K562 (cell line): ENCODE data around the gene ZCCHC14. TPM values are rescaled to one million over a fixed set of nuclear protein-coding genes. Genes with fewer than 3 reads are reported as not detected.

Source experiments
- ATAC-seq: fragments of 200-7000 bp; cut with Tn5 transposase; 3 replicates; pipeline ENCODE4 v1.9.1; 2020; ENCODE audit warnings: moderate library complexity
- BruUV-seq: library from RNA; stranded (reverse); fragments of 400-500 nt; replicated peaks from 2 replicates; lab custom pipeline; 2021; lab: Mats Ljungman, UMichigan
- CTCF ChIA-PET: fragments of 300-600 bp; formaldehyde crosslinking; extraction: SDS; loops from one replicate; lab custom pipeline; 2021; ENCODE audit warnings: low intra/inter-chr PET ratio; lab: Yijun Ruan, JAX
- POLR2A ChIA-PET: fragments of 300-600, 350-650 bp; sonication (Branson Sonifier 250); formaldehyde crosslinking; extraction: SDS; loops from one replicate; lab custom pipeline; 2021; ENCODE audit warnings: antibody characterized with exemption, inconsistent platforms; lab: Yijun Ruan, JAX
- DNase-seq, 4 experiments: peaks; one replicate each; pipeline versions ENCODE4 v3.0.0 to v3.0.0-alpha.2; 2011 to 2018; ENCODE audit warnings: low spot score in 3 of 4, mixed read lengths in 3 of 4; ENCODE audit errors: extremely low read depth in 1 of 4
- FAIRE-seq: peaks from 2 replicates; lab custom pipeline; 2011; peaks lifted over from hg19 to GRCh38; lab: Jason Lieb, UNC
- H2AFZ ChIP-seq: 2 replicates; pipeline ENCODE4 v1.6.0; 2011; ENCODE audit warnings: low read depth, low read length, control low read depth, inconsistent platforms
- H3K27ac ChIP-seq: fragments of 200-600 bp; 3 replicates; pipeline ENCODE4 v1.8.0; 2011; ENCODE audit warnings: low read depth, mild to moderate bottlenecking, control low read depth, inconsistent platforms, low read length, moderate library complexity, mixed read lengths; ENCODE audit errors: extremely low read depth
- H3K27me3 ChIP-seq, 2 experiments: fragments of 300-600 bp in 1 of 2; 2 replicates in 1 of 2; 3 replicates in 1 of 2; pipeline versions ENCODE4 v1.6.0 to v1.8.0; 2011; ENCODE audit warnings: inconsistent platforms in 2 of 2, low read length in 2 of 2, mild to moderate bottlenecking in 1 of 2, mixed read lengths in 1 of 2, moderate library complexity in 1 of 2; ENCODE audit not compliant: control insufficient read depth in 2 of 2, insufficient read depth in 2 of 2
- H3K36me3 ChIP-seq: fragments of 300-600 bp; 3 replicates; pipeline ENCODE4 v1.8.0; 2011; ENCODE audit warnings: mild to moderate bottlenecking, low read length, inconsistent platforms; ENCODE audit not compliant: control insufficient read depth, insufficient read depth
- H3K4me1 ChIP-seq, 2 experiments: fragments of 200-600 bp in 1 of 2; replicated peaks in 1 of 2; 2 replicates in 1 of 2; 3 replicates in 1 of 2; pipeline versions ENCODE4 v1.5.1 to v1.8.0; 2011; ENCODE audit warnings: inconsistent platforms in 2 of 2, low read length in 2 of 2, mild to moderate bottlenecking in 1 of 2, mixed read lengths in 1 of 2, moderate library complexity in 1 of 2; ENCODE audit not compliant: control insufficient read depth in 2 of 2, insufficient read depth in 2 of 2
- H3K4me2 ChIP-seq: 2 replicates; pipeline ENCODE4 v1.6.1; 2011; ENCODE audit warnings: low read length, control low read depth, inconsistent platforms, mixed read lengths; ENCODE audit not compliant: insufficient read depth
- H3K4me3 ChIP-seq: fragments of 200-600 bp; sonication (generic), shearing (Covaris generic); 2 replicates; pipeline ENCODE4 v1.5.1; 2016; ENCODE audit warnings: control low read depth, inconsistent platforms
- H3K79me2 ChIP-seq: fragments of 200-600 bp; 3 replicates; pipeline ENCODE4 v1.8.0; 2011; ENCODE audit warnings: low read length, inconsistent platforms; ENCODE audit not compliant: control insufficient read depth, insufficient read depth
- H3K9ac ChIP-seq, 2 experiments: 2 replicates each; pipeline versions ENCODE4 v1.6.0 to v1.6.1; 2011; ENCODE audit warnings: low read depth in 2 of 2, low read length in 2 of 2, control low read depth in 1 of 2, inconsistent platforms in 1 of 2, mild to moderate bottlenecking in 1 of 2, mixed read lengths in 1 of 2; ENCODE audit not compliant: insufficient read depth in 1 of 2
- H3K9me1 ChIP-seq: one replicate; pipeline ENCODE4 v1.6.0; 2011; ENCODE audit warnings: inconsistent platforms, mild to moderate bottlenecking, low read length, moderate library complexity; ENCODE audit not compliant: control insufficient read depth, insufficient read depth
- H3K9me3 ChIP-seq: replicated peaks from 2 replicates; pipeline ENCODE4 v1.5.1; 2011; ENCODE audit warnings: low read depth, low read length, inconsistent platforms; ENCODE audit not compliant: control insufficient read depth, insufficient read depth
- H4K20me1 ChIP-seq: replicated peaks from 2 replicates; pipeline ENCODE4 v1.6.1; 2011; ENCODE audit warnings: low read length, inconsistent platforms, mixed read lengths; ENCODE audit not compliant: control insufficient read depth, insufficient read depth
- BHLHE40 ChIP-seq: IDR thresholded peaks from 2 replicates; pipeline ENCODE4 v1.6.1; 2011; ENCODE audit warnings: low read length, improper control_type of control experiment
- CHD1 ChIP-seq: fragments of 200-600 bp; sonication (generic); IDR thresholded peaks from one replicate; pipeline ENCODE4 v1.6.1; 2012; ENCODE audit warnings: mild to moderate bottlenecking, moderate library complexity, low read length, inconsistent platforms
- PBX2 ChIP-seq, 2 experiments: IDR thresholded peaks in 1 of 2; conservative IDR thresholded peaks in 1 of 2; 2 replicates each; pipeline ENCODE4 v1.6.1; 2016; ENCODE audit warnings: low read depth in 2 of 2, mild to moderate bottlenecking in 1 of 2, missing compliant biosample characterization in 1 of 2, missing genetic modification characterization in 1 of 2, moderate library complexity in 1 of 2
- POLR2G ChIP-seq: fragments of 200-400 bp; formaldehyde crosslinking; IDR thresholded peaks from 2 replicates; pipeline ENCODE4 v1.6.1; 2017; ENCODE audit warnings: low read depth, mild to moderate bottlenecking, antibody characterized with exemption, low read length, moderate library complexity
- SAP30 ChIP-seq: fragments of 200-600 bp; sonication (generic); IDR thresholded peaks from 2 replicates; pipeline ENCODE4 v1.6.1; 2012; ENCODE audit warnings: borderline replicate concordance, low read depth, mild to moderate bottlenecking, moderate library complexity, low read length, control low read depth, inconsistent platforms; ENCODE audit not compliant: insufficient read depth, poor library complexity, severe bottlenecking
- ZNF507 ChIP-seq: conservative IDR thresholded peaks from 2 replicates; pipeline ENCODE4 v1.6.1; 2017; ENCODE audit warnings: missing genetic modification characterization, missing compliant biosample characterization
- WGBS: fragments of 100-300 bp; shearing (Covaris generic); methylation state at CpG from one replicate; pipeline ENCODE4 v1.1.6; 2016; ENCODE audit warnings: low coverage, mixed read lengths; ENCODE audit not compliant: insufficient coverage; ENCODE audit errors: missing lambda C conversion rate; 5-methylcytosine and 5-hydroxymethylcytosine counted together
- in situ Hi-C: fragments of 300-500 bp; cut with MboI; formaldehyde crosslinking; loops from 4 replicates; pipeline ENCODE4 v1.15.0; 2018; ENCODE audit warnings: inconsistent platforms, mixed read lengths
- intact Hi-C: fragments of 100-400 bp; cut with micrococcal nuclease; formaldehyde crosslinking; loops from 2 replicates; pipeline ENCODE4 v1.14.2; 2022
- polyA plus RNA-seq, 8 experiments: library from polyadenylated mRNA; depleted of rRNA in 4 of 8; stranded (reverse) in 5 of 8; unstranded in 3 of 8; fragments of >200 nt; fragmentation: Nextera tagmentation in 2 of 8; fragmentation: Illumina TruSeq in 1 of 8; extraction: Ambion mirVana in 2 of 8; extraction: Trizol in 1 of 8; gene quantifications; 2 replicates each; pipeline versions ENCODE4 v1.2.1 to v1.2.3, GENCODE V29; 2011 to 2014; ENCODE audit warnings: inconsistent platforms in 1 of 8, missing spikeins in 1 of 8
- total RNA-seq, 7 experiments: library from RNA; depleted of rRNA in 6 of 7; stranded (reverse); fragments of >200 nt in 6 of 7; fragmentation: Illumina TruSeq in 2 of 7; extraction: Trizol in 2 of 7; gene quantifications; 2 replicates each; pipeline versions ENCODE4 v1.2.1 to v1.2.3, GENCODE V29; 2011 to 2021; ENCODE audit warnings: low replicate concordance in 1 of 7

Gene ZCCHC14
- total and polyA plus RNA-seq, 9 of the 15 experiments (the other 6 are each of a cell fraction or from before 2014, with no cell fraction given) = 1.5 to 12.4 (median 2.9) TPM

GRCh38 chr16:87375426-87376135, 117.2 kb downstream of the ZCCHC14 start:
- 89% methylated on average over 7 of the region's 9 CpGs for WGBS
- POLR2A ChIA-PET = interaction anchor here (1.4 to 2.1 kb wide), 2 partner anchors 12 to 13 kb away, joined by 5 to 7 read pairs; no protein-coding TSS in a partner anchor

More at GRCh38 chr16:87375426-87376135, 117.2 kb downstream of the ZCCHC14 start:
- DNase-seq = no peak
- no peaks in the 10 kb centered on the region for H3K9me1 ChIP-seq
- TF ChIP-seq PBX2 (CRISPR knock-in tag; IDR thresholded peaks at IDR 0.05; ENCODE audit: low read depth) = no peak
- TF ChIP-seq PBX2 (tag; conservative IDR thresholded peaks at IDR 0.05; ENCODE audit: low read depth) = no peak
- TF ChIP-seq POLR2G = no peak
- no peak for TF ChIP-seq BHLHE40
- TF ChIP-seq SAP30 = no peak
- TF ChIP-seq CHD1 = no peak
- TF ChIP-seq ZNF507 (tag) = no peak
- TF ChIP-seq, all 486 proteins: peak for 0
- Histone ChIP-seq H3K27ac (no peak overlapping the region; the same call in 2 of the 3 replicates), H3K27me3 (no peaks in the 10 kb centered on the region), H3K79me2 (peaks cover 87% of the 10 kb centered on the region), H3K4me1 (peaks cover 12 to 17% of the 10 kb centered on the region in 2 experiments; a peak in 4 of 5 replicates), H3K9me3 (no peaks in the 10 kb centered on the region), H3K9ac (no peak overlapping the region), H3K4me3 (no peak overlapping the region), H3K36me3 (peaks cover 24% of the 10 kb centered on the region; the same call in 2 of the 3 replicates), H4K20me1 (peaks cover 3% of the 10 kb centered on the region; the same call in 1 of the 2 replicates), H2AFZ (no peak overlapping the region), H3K4me2 (no peak overlapping the region)
- CTCF ChIA-PET = no interaction called here
- FAIRE-seq (no peak), ATAC-seq (no peak)
- in situ Hi-C loops = no loop called here
- intact Hi-C loops = no loop called here
- no TSS peak for BruUV-seq
